C4-2B (cell line): ENCODE data around the gene MOV10L1.

Source experiments
- CTCF ChIP-seq: fragments of 450-650 bp; conservative IDR thresholded peaks from 2 replicates; pipeline ENCODE4 v1.5.1; 2017; ENCODE audit warnings: mild to moderate bottlenecking
- ZFX ChIP-seq: fragments of 450-650 bp; IDR thresholded peaks from 2 replicates; pipeline ENCODE4 v1.6.1; 2017

GRCh38 chr22:50114221-50115021 is 24.6 kb downstream of the MOV10L1 start:
- TF ChIP-seq CTCF: no peak
- TF ChIP-seq ZFX: no peak
